SJSA1 (cell line): ENCODE results near the gene GPI. TPM values are rescaled to one million over a fixed set of nuclear protein-coding genes. Genes with fewer than 3 reads are reported as not detected.
A peak's percentile ranks its signal among the peaks of the same experiment; 100 is the strongest.

Source experiments
- DNase-seq, 2 experiments: peaks; one replicate each; pipeline ENCODE4 v3.0.0-alpha.2; 2015 to 2020; ENCODE audit warnings: low spot score in 2 of 2, low read depth in 1 of 2
- H3K27ac ChIP-seq: fragments of 250-450 bp; sonication (Bioruptor Pico); 2 replicates; pipeline ENCODE4 v1.5.1; 2020; ENCODE audit warnings: mild to moderate bottlenecking, moderate library complexity
- H3K27me3 ChIP-seq: fragments of 250-450 bp; sonication (Bioruptor Pico); replicated peaks from 2 replicates; pipeline ENCODE4 v1.5.1; 2020; ENCODE audit warnings: mild to moderate bottlenecking, moderate library complexity
- H3K36me3 ChIP-seq: fragments of 250-450 bp; sonication (Bioruptor Pico); 2 replicates; pipeline ENCODE4 v1.5.1; 2020; ENCODE audit warnings: mild to moderate bottlenecking
- H3K4me1 ChIP-seq: fragments of 250-450 bp; sonication (Bioruptor Pico); replicated peaks from 2 replicates; pipeline ENCODE4 v1.6.1; 2021; ENCODE audit warnings: mild to moderate bottlenecking
- H3K4me3 ChIP-seq: fragments of 250-450 bp; sonication (Bioruptor Pico); 2 replicates; pipeline ENCODE4 v1.5.1; 2020; ENCODE audit warnings: mild to moderate bottlenecking
- H3K9me3 ChIP-seq: fragments of 250-450 bp; sonication (Bioruptor Pico); replicated peaks from 2 replicates; pipeline ENCODE4 v1.5.1; 2020; ENCODE audit warnings: mild to moderate bottlenecking
- total RNA-seq: library from RNA; depleted of rRNA; stranded (reverse); fragments of >200 nt; shearing (Covaris generic); gene quantifications from 2 replicates; pipeline ENCODE4 v1.2.3, GENCODE V29; 2014

The GPI gene
- total RNA-seq, 1 experiment from 2014 or later, result 88.8 TPM

DNA sequence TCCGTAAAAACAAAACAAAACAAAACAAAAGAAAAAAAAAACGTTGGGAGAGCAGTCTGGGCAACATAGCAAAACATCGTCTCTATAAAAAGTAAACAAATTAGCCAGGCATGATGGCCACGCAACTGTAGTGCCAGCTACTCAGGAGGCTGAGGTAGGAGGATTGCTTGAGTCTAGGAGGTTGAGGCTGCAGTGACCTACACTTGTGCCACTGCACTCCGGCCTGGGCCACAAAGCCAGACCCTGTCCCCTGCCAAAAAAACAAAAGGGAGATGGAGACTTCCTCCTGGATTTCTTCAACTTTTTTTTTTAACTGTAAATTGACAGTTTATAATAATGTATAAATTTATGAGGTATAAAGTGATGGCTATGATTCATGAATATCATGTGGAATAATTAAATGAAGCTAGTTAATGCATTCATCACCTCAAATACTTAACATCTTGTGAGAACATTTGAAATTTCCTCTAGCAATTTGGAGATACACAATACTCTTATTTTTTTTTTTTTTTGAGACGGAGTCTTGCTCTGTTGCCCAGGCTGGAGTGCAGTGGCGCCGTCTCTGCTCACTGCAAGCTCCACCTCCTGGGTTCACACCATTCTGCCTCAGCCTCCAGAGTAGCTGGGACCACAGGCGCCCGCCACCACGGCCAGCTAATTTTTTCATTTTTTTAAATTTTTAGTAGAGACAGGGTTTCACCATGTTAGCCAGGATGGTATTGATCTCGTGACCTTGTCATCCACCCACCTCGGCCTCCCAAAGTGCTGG, 41.1 kb downstream of the GPI start:
- no peak for DNase-seq

DNA sequence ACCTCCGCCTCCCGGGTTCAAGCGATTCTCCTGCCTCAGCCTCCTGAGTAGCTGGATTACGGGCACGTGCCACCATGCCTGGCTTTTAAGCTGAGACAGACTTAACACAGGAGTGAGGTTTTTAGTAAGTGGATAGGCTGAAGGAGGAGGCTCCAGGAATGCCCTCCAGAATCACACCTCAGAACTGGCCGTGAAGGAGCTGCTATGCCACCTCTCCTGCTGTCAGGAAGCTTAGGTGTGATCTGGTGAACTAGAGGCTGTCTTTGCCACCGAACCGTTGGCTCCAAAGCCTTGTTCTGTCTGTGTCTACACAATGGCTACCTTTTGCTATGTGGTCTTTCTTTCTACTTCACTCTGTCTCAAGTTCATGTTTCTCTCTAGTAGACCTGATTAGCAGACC, 43.4 kb downstream of the GPI start:
- no peaks in the 10 kb centered on the region for H3K9me3 ChIP-seq
- H3K27me3 ChIP-seq, result no peaks in the 10 kb centered on the region
- peaks cover 16% of the 10 kb centered on the region for H3K36me3 ChIP-seq
- H3K4me1 ChIP-seq, result no peaks in the 10 kb centered on the region; the same call in 1 of the 2 replicates
- DNase-seq, result no peak
- no peak overlapping the region for H3K4me3 ChIP-seq
- H3K27ac ChIP-seq, result no peak overlapping the region

More for the DNA sequence above, 41.1 kb downstream of the GPI start:
- Histone ChIP-seq H3K27ac (no peak overlapping the region), H3K27me3 (no peaks in the 10 kb centered on the region), H3K9me3 (no peaks in the 10 kb centered on the region), H3K4me3 (no peak overlapping the region), H3K4me1 (no peaks in the 10 kb centered on the region; the same call in 1 of the 2 replicates), H3K36me3 (peaks cover 12% of the 10 kb centered on the region)

DNA sequence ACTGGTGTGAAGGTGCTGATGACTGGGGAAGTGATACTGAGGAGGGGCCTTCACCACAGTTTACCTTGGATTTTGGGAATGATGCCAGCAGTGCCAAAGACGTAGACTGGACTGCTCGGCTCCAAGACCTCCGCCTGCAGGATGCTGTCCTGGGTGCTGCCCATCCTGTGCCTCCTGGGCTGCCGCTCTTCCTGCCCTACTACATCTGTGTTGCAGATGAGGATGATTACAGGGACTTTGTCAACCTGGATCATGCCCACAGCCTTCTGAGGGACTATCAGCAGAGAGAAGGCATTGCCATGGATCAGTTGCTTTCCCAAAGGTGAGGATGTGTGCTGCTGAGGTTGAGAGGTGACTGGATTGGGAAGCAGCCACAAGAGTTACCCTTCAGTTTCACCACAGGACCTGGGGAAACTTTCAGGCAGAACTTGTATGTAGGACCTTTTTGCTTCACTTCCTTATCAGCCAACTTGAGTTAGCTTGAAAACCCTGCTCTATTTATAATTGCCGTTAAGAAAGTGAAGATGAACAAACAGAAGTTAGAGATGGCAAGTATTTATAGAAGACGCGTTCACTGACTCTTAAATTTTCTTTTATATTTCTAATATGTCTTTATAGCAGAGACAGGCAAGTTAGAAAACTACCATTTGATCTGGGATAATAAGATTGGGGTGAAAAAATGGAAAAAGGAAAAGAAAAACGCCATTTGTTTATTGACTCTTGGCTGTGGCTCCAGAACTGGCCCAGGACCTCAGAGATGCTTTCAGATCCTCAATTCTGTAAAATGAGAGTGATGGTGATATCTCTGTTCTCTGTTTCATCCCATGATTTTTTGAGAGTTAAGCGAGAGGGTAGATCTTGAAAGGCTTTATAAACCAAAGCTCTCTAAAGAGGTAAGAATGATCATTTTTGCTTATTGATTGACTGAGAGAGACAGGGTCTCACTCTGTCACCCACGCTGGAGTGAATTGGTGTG, 44.5 kb downstream of the GPI start:
- no peaks in the 10 kb centered on the region for H3K27me3 ChIP-seq
- no peaks in the 10 kb centered on the region for H3K9me3 ChIP-seq

DNA sequence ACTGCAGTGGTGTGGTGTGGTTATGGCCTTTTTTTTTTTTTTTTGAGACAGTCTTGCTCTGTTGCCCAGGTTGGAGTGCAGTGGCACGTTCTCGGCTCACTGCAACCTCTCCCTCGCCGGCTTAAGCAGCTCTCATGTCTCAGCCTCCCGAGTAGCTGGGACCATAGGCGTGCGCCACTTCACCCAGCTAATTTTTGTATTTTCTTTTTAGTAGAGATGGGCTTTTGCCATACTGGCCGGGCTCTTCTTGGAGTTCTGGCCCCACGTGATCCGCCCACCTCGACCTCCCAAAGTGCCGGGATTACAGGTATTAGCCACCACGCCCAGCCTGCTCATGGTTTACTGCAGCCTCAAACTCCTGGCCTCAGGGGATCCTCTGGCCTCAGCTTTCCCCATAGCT, 46.2 kb downstream of the GPI start:
- Histone ChIP-seq H3K27me3 (no peaks in the 10 kb centered on the region), H3K27ac (no peak overlapping the region), H3K36me3 (peaks cover 30% of the 10 kb centered on the region), H3K4me1 (no peaks in the 10 kb centered on the region), H3K4me3 (no peak overlapping the region), H3K9me3 (no peaks in the 10 kb centered on the region)
- no peak for DNase-seq

More for the DNA sequence above, 44.5 kb downstream of the GPI start:
- no peak overlapping the region for H3K4me3 ChIP-seq
- no peaks in the 10 kb centered on the region; the same call in 1 of the 2 replicates for H3K4me1 ChIP-seq
- peaks cover 20% of the 10 kb centered on the region for H3K36me3 ChIP-seq
- no peak for DNase-seq
- no peak overlapping the region for H3K27ac ChIP-seq

DNA sequence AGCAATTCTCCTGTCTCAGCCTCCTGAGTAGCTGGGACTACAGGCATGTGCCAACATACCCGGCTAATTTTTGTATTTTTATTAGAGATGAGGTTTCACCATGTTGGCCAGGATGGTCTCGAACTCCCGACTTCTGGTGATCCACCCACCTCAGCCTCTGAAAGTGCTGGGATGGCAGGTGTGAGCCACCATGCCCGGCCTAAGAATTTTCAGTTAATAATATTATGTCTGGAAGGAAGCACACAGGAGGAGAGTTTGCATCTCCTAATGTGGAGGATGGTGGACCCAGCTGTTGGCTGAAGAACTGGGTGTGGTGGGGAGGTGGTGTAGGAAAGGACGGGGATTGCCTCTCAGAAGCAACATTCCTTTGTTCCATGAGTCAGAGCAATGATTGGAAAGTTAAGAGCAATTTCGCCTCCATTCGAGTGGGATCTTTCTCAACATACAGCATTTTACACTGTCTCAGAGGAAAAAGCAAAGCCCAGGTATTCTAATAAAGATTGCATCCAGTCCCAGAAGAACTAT, 51.1 kb downstream of the GPI start:
- DNase-seq, result no peak
- no peaks in the 10 kb centered on the region for H3K27me3 ChIP-seq
- H3K27ac ChIP-seq, result no peak overlapping the region
- H3K36me3 ChIP-seq, result peaks cover 20% of the 10 kb centered on the region
- no peak overlapping the region for H3K4me3 ChIP-seq
- H3K4me1 ChIP-seq, result no peaks in the 10 kb centered on the region
- no peaks in the 10 kb centered on the region for H3K9me3 ChIP-seq

DNA sequence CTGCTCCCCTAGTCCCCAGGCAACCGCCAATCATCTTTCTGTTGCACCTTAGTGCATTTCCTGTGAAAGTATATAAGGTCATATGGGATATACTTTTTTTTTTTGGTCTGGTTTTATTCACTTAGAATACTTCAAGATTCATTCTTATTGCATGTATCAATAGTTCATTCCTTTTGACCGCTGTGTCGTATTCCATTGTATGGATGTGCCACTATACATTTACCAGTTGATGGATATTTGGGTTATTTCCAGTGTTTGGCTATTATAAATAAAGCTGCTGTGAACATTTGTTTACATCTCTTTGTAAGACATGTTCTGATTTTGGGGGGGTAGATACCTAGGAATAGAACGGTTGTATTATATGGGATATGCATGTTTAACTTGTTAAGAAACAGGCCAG, 53.3 kb downstream of the GPI start:
- no peak for DNase-seq
- Histone ChIP-seq H3K36me3 (peaks cover 16% of the 10 kb centered on the region), H3K4me3 (no peak overlapping the region), H3K27ac (no peak overlapping the region), H3K9me3 (no peaks in the 10 kb centered on the region), H3K4me1 (no peaks in the 10 kb centered on the region), H3K27me3 (no peaks in the 10 kb centered on the region)

DNA sequence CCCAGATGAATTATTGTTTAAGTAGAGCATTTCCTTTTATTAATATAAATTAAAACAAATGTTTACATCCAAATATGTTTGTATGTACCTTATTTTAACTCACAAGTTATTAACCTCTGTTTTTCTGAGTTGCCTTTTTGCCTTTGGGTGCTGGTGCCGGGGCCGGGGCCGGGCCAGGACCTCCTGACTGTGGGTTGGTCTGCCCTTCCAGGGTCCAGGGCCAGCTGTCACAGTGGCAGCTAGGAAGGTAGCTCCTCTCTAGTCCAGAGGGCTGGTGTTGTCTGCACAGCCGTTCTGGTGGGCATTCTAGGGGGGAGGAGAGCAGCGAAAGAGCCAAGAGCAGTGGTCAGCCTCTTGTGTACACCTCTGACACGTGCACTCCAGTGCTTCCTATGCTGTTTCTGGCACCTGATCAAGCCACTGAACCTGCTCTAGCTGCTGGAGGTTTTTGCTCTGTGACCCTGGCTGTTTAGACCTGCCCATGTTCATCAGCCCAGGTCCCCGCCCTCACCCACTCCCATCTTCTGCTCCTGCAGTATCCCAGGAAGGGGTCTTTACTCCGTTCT, 61.2 kb downstream of the GPI start:
- no peaks in the 10 kb centered on the region for H3K27me3 ChIP-seq
- H3K36me3 ChIP-seq, result peaks cover 14% of the 10 kb centered on the region
- DNase-seq, result no peak
- H3K9me3 ChIP-seq, result no peaks in the 10 kb centered on the region
- no peak overlapping the region for H3K4me3 ChIP-seq
- no peak overlapping the region for H3K27ac ChIP-seq
- H3K4me1 ChIP-seq, result peaks cover 13% of the 10 kb centered on the region

DNA sequence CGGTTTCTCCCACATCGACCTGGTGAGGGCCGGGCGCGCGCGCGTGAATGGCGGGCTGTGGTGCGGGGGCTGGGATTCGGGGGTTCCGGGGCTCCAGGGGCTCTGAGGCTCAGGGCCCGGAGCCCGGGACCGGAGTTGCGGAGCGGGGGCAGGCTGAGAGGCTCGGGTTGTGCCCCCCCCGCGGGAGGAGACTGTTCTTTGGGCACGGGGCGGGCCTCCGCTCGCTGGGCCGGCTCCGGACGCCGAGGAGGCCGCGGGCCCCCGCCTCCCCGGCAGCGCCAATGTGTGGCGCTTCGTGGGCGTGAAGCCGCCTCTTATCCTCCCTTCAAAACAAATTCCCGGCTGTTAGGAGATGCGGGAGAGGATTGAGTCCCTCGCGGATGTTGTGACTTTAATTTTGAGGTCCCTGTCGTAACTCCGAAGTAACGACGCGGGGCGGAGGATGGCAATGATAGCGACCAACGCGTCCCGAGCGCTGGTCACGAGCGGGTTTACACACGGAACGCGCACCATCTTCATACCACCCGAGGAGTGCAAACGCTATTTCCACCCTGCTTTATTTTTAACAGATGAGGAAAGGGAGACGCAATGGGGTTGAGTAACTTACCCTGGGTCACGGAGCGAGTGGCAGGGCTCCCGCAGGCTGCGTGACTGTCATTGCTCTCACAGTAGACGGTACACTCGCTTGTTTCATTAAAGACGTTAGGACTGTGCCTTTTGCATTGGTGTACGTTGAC, 63.7 kb downstream of the GPI start:
- no peaks in the 10 kb centered on the region for H3K9me3 ChIP-seq
- peak overlapping the region; percentile 78 for H3K4me3 ChIP-seq
- H3K27ac ChIP-seq, result peak overlapping the region; percentile 66
- H3K27me3 ChIP-seq, result no peaks in the 10 kb centered on the region
- peaks cover 39% of the 10 kb centered on the region for H3K36me3 ChIP-seq
- peak in 1 of 2 experiments; percentile 47 for DNase-seq
- H3K4me1 ChIP-seq, result peaks cover 13% of the 10 kb centered on the region

DNA sequence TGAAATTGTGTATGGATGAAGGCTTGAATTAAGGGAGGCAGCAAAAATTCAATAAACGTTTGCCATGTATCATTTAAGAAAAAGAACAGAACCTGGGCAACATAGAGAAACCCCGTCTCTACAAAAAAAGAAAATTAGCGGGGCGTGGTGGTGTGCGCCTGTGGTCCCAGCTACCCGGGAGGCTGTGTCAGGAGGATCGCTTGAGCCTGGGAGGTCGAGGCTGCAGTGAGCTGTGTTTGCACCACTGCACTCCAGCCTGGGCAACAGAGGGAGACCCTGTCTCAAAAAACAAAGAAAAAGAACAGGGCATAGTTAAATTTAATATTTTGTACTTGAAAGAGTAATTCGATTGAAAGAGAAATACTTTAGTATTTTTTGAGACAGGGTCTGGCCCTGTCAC, 64.6 kb downstream of the GPI start:
- Histone ChIP-seq H3K4me3 (peak overlapping the region; percentile 78), H3K27me3 (no peaks in the 10 kb centered on the region), H3K36me3 (peaks cover 47% of the 10 kb centered on the region), H3K9me3 (no peaks in the 10 kb centered on the region), H3K4me1 (peaks cover 13% of the 10 kb centered on the region), H3K27ac (no peak overlapping the region)
- no peak for DNase-seq

DNA sequence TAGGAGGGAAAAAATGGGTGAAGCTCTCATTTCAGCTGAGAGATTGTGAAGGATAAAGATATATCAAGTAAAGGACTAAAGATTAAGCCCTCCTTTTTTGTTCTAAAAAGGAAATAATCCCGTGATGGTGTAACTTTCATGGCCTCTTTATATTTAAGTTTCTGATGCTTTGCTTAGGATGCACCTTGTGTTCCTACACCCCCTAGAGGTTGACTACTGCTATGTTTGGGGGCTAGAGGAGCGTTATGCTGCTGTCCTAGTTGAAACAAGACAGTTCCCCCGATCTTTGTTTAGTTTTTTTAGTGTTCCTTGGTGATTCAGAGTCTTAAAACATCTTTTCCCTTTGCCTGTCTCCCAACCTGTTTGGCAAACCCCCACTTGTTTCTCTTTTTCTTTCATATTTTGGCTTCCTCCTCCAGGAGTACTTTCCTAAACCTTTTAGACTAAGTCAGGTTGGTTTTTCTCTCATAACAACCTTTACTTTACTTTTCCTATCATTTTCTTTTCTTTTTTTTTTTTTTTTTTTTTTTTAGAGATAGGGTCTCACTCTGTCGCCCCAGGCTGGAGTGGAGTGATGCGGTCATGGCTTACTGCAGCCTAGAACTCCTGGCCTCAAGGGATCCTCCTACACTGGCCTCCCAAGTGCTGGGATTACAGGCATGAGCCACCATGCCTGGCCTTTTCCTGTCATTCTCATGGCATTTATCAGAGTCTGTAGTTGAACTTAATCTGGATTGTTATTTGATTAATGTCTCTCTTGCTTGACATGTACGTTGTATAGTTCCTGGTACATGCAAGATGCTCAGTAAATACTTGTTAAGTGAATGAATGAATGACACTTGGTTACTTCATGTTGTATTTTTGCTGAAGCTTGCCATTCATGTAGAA, 66.0 kb downstream of the GPI start:
- Histone ChIP-seq H3K9me3 (no peaks in the 10 kb centered on the region), H3K27ac (no peak overlapping the region), H3K36me3 (peaks cover 59% of the 10 kb centered on the region), H3K4me3 (no peak overlapping the region), H3K27me3 (no peaks in the 10 kb centered on the region), H3K4me1 (peaks cover 13% of the 10 kb centered on the region)
- DNase-seq, result peak in 1 of 2 experiments; percentile 42

DNA sequence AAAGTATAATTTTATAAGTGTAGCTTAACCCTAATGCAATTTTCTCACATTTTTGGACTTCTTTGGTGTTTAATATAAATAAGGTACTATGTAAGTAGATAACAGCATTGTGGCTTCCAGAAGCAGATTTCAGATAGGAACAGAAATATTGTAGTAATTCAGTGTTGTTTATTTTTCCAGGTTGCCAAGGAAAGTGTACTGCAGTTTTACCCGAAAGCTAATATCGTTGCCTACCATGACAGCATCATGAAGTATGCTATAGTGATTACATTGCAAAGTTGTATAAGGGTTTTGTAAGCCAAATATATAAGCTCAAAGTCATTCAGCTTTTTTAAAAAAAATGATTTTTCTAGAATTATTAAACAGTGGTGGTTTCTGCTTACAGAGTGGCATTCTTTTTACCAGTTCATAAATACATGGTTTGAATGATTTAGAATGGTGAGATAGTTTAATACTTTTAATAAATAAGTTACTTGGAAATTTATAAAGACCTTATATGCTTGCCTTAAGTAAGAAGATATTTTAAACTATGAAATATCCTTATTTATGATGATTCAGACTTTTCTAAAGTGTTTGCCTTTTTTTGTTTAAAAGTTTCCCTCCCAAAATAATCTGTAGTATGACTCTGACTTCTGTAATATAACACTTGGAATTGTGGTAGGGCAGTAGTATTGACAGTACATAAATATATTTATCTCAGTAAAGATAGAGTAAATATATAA, 66.8 kb downstream of the GPI start:
- Histone ChIP-seq H3K27ac (no peak overlapping the region), H3K4me3 (no peak overlapping the region), H3K27me3 (no peaks in the 10 kb centered on the region), H3K9me3 (no peaks in the 10 kb centered on the region), H3K4me1 (peaks cover 13% of the 10 kb centered on the region), H3K36me3 (peaks cover 68% of the 10 kb centered on the region)
- DNase-seq, result no peak

DNA sequence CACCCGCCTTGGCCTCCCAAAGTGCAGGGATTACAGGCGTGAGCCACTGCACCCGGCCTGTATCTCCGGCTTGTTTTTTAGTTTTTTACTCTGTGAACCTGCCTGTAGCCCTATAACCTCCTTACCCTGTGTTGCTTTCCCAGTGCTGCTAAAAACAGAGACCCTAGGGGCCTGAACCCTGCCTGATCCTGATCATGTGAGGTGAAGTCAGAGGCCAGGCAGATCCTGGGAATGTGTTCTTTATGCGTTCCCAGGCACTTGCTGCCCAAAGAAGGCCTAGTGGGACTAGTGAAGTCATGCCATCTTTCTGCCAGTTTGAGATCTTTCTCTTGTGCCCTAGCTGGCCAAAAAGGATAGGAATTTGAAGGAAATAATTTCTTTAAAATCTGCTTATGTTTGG, 67.8 kb downstream of the GPI start:
- H3K27me3 ChIP-seq, result no peaks in the 10 kb centered on the region
- H3K27ac ChIP-seq, result no peak overlapping the region
- DNase-seq, result no peak
- H3K9me3 ChIP-seq, result no peaks in the 10 kb centered on the region
- H3K4me1 ChIP-seq, result peaks cover 13% of the 10 kb centered on the region
- H3K36me3 ChIP-seq, result peaks cover 77% of the 10 kb centered on the region
- H3K4me3 ChIP-seq, result no peak overlapping the region
